ENCODE measurements around the gene PCDHA12.

Gene PCDHA12

DNA sequence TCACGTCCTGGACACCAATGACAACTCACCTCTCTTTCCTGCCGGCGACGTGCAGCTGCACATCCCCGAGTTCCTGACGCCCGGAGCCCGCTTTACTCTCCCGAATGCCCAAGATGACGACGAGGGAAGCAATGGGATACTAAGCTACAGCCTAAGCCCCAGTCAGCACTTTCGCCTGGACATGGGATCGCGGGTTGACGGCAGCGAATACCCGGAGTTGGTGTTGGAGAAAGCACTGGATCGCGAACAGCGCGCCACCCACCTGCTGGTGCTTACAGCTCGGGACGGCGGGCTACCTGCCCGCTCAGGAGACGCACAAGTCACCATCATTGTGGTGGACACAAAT, 52.1 kb downstream of the PCDHA12 start:
- no peak overlapping the region for H3K27ac ChIP-seq
- no peaks in the 10 kb centered on the region for H3K27me3 ChIP-seq (ENCODE audit: insufficient read depth, low read depth)
- no peak overlapping the region for H3K4me3 ChIP-seq (IDR thresholded peaks at IDR 0.05; ENCODE audit: insufficient read depth, low read depth, low read length)
- TF ChIP-seq CTCF (conservative IDR thresholded peaks at IDR 0.05; ENCODE audit: low read depth, low read length) = no peak
- H4K20me1 ChIP-seq (ENCODE audit: insufficient read depth) = no peaks in the 10 kb centered on the region
- H3K4me2 ChIP-seq = no peak overlapping the region
- no peak overlapping the region for H3K9ac ChIP-seq
- H3K36me3 ChIP-seq (ENCODE audit: insufficient read depth) = no peaks in the 10 kb centered on the region
- H3K4me1 ChIP-seq (ENCODE audit: low read depth, poor library complexity, severe bottlenecking) = no peaks in the 10 kb centered on the region
- H3K79me2 ChIP-seq (ENCODE audit: insufficient read depth, low read depth) = no peaks in the 10 kb centered on the region
- no peak overlapping the region for H2AFZ ChIP-seq (ENCODE audit: low read depth)
